ENCODE results near the gene CSPG5. TPM values are rescaled to one million over a fixed set of nuclear protein-coding genes. Genes with fewer than 3 reads are reported as not detected.

The CSPG5 gene
- total and polyA plus RNA-seq, 3 donors from 2014 or later = 2.4 to 4.9 (median 2.7) TPM

DNA sequence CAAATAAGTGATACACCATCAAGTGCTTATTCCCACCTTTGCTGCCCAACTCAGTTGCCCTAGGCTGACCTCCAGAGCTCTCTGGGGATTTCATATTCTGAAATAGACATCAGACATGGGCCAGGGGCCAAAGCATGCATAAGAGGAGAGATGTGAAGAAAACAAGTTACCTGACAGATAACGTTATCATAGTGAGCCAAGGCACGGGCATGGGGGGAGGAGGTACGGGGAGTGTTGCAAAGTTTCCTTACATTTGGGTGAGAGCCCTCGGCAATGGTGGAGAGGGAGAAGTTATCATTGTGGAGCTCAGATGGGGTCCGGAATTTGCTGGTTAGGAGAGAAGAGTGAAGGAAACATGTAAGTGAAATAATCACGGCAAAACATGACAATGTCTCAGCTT, 9.8 kb downstream of the CSPG5 start:
- DNase-seq = no peak
- H3K27ac ChIP-seq = no peak overlapping the region
- no peaks in the 10 kb centered on the region for H3K4me1 ChIP-seq
- no peaks in the 10 kb centered on the region for H3K9me3 ChIP-seq
- 87 to 95% methylated on average over 6 of the region's 6 CpGs for WGBS, 2 donors
- no peaks in the 10 kb centered on the region for H3K27me3 ChIP-seq
- TF ChIP-seq, protein P1, sequence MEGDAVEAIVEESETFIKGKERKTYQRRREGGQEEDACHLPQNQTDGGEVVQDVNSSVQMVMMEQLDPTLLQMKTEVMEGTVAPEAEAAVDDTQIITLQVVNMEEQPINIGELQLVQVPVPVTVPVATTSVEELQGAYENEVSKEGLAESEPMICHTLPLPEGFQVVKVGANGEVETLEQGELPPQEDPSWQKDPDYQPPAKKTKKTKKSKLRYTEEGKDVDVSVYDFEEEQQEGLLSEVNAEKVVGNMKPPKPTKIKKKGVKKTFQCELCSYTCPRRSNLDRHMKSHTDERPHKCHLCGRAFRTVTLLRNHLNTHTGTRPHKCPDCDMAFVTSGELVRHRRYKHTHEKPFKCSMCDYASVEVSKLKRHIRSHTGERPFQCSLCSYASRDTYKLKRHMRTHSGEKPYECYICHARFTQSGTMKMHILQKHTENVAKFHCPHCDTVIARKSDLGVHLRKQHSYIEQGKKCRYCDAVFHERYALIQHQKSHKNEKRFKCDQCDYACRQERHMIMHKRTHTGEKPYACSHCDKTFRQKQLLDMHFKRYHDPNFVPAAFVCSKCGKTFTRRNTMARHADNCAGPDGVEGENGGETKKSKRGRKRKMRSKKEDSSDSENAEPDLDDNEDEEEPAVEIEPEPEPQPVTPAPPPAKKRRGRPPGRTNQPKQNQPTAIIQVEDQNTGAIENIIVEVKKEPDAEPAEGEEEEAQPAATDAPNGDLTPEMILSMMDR (IDR thresholded peaks at IDR 0.05) = no peak
- TF ChIP-seq POLR2A (IDR thresholded peaks at IDR 0.05) = no peak
- H3K4me3 ChIP-seq = no peak overlapping the region
- intact Hi-C loops (cut with DNase I; ENCODE audit: low total_unique reads) = no loop called here
- no peaks in the 10 kb centered on the region for H3K36me3 ChIP-seq (ENCODE audit: low read depth, missing control alignments)

- Histone ChIP-seq H3K9me3 (no peaks in the 10 kb centered on the region), H3K4me1 (no peaks in the 10 kb centered on the region), H3K27me3 (no peaks in the 10 kb centered on the region), H3K27ac (no peak overlapping the region), H3K4me3 (no peak overlapping the region), H3K36me3 (ENCODE audit: low read depth, missing control alignments) (no peaks in the 10 kb centered on the region)
- no peak for TF ChIP-seq POLR2A (IDR thresholded peaks at IDR 0.05)
- TF ChIP-seq, protein P1 (IDR thresholded peaks at IDR 0.05) = no peak
- 89% methylated on average over 4 of the region's 4 CpGs for WGBS, 2 donors
- intact Hi-C loops (cut with DNase I; ENCODE audit: low total_unique reads) = no loop called here
- DNase-seq = no peak
Observed at GRCh38 chr3:47567149-47567548, 11.5 kb downstream of the CSPG5 start.

DNA sequence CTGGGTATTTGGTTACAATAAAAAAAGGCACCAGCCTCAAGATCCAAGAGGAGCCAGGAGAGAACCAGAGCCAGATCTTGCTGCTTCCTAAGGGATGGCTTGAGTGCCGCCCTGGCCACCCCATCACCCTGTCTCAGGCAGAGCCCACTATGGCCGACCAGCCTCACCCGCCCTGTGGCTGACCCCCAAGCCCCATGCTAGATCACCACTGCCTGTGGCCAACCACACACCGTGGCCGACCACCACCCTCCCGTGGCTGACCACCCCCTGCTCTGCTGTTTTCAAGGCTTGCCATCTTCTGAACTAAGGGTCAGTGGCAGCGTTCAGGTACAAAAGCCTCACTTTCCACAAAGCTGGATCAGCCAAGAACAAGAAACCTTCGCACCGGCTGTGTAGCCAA, 12.0 kb downstream of the CSPG5 start:
- Histone ChIP-seq H3K27ac (no peak overlapping the region), H3K27me3 (no peaks in the 10 kb centered on the region), H3K4me1 (no peaks in the 10 kb centered on the region), H3K36me3 (ENCODE audit: low read depth, missing control alignments) (no peaks in the 10 kb centered on the region), H3K9me3 (no peaks in the 10 kb centered on the region), H3K4me3 (no peak overlapping the region)
- TF ChIP-seq POLR2A (IDR thresholded peaks at IDR 0.05) = no peak
- TF ChIP-seq, protein P1 (IDR thresholded peaks at IDR 0.05) = no peak
- intact Hi-C loops (cut with DNase I; ENCODE audit: low total_unique reads) = no loop called here
- 93 to 94% methylated on average over 3 to 9 of the region's 9 CpGs for WGBS, 2 donors
- no peak for DNase-seq

DNA sequence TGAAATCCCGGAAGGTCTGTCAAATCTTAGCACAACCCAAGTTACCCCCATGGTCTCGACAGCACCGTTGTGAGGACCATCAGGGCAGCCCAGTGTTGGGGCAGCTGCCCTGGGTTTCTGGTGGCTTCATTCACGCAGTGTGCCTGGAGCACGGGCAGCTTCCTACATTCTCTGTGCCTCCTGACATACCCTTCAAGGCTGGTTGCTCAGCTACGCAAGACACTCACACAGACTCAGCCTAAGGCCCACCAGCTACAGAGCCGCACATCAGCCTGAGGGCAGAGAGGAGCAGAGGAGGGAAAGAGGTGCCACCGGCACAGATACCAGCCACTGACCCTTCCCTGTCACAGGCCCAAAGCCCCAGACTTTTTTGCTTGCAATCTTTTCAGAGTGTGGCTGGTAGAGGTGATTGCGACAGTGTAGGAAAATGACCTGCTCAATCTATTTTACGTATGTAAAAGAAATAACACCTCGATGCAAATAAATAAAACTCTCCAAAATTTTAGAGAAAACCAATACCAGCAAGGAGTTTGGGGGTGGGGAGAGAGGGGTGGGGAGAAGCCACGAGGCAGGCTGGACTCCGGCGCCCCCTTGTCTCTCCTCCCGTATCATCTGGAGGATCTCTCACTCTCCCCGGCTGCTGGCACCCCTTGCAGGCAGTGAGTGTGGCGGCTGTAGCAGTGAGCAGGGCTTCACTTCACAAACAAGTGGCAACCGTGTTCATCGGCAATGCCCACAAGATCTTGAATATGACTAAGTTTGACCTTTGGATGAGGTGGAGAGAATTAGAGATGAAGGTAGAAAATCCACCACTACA, 12.7 kb downstream of the CSPG5 start:
- TF ChIP-seq POLR2A (IDR thresholded peaks at IDR 0.05) = no peak
- TF ChIP-seq, protein P1 (IDR thresholded peaks at IDR 0.05) = no peak
- 82 to 85% methylated on average over 18 to 19 of the region's 19 CpGs for WGBS, 2 donors
- intact Hi-C loops (cut with DNase I; ENCODE audit: low total_unique reads) = no loop called here
- no peaks in the 10 kb centered on the region for H3K4me1 ChIP-seq
- no peak for DNase-seq
- no peaks in the 10 kb centered on the region for H3K27me3 ChIP-seq
- no peak overlapping the region for H3K27ac ChIP-seq
- H3K4me3 ChIP-seq = no peak overlapping the region
- no peaks in the 10 kb centered on the region for H3K36me3 ChIP-seq (ENCODE audit: low read depth, missing control alignments)
- no peaks in the 10 kb centered on the region for H3K9me3 ChIP-seq

DNA sequence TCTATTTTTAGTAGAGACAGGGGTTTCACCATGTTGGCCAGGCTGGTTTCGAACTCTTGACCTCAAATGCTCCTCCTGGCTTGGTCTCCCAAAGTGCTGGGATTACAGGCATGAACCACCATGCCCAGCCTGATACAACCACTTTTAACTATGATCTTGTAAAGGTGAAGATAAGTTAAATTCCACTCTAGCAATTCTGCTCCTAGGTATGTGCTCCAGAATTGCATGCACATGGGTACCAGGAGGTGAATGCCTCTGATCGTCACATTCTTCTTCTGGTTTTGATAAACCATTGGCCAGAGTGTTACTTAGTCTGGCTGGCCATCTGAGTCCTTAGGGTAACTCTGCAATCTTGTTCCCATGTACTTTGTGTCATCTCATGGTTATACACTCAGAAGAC, 22.3 kb downstream of the CSPG5 start:
- no peak for DNase-seq
- H3K27ac ChIP-seq = no peak overlapping the region
- no peaks in the 10 kb centered on the region for H3K4me1 ChIP-seq
- no peaks in the 10 kb centered on the region for H3K36me3 ChIP-seq (ENCODE audit: low read depth, missing control alignments)
- no peaks in the 10 kb centered on the region for H3K9me3 ChIP-seq
- no peaks in the 10 kb centered on the region for H3K27me3 ChIP-seq
- intact Hi-C loops (cut with DNase I; ENCODE audit: low total_unique reads) = no loop called here
- no peak overlapping the region for H3K4me3 ChIP-seq
- TF ChIP-seq, protein P1 (IDR thresholded peaks at IDR 0.05) = no peak
- no peak for TF ChIP-seq POLR2A (IDR thresholded peaks at IDR 0.05)
- WGBS, 2 donors = 98 to 100% methylated on average over 2 of the region's 2 CpGs

Data from testis (tissue), 3 donors.